ENCODE data around the gene DDN.

The DDN gene

GRCh38 chr12:48980389-48980952 is 18.7 kb downstream of the DDN start:
- DNase-seq, result no peak

DNA sequence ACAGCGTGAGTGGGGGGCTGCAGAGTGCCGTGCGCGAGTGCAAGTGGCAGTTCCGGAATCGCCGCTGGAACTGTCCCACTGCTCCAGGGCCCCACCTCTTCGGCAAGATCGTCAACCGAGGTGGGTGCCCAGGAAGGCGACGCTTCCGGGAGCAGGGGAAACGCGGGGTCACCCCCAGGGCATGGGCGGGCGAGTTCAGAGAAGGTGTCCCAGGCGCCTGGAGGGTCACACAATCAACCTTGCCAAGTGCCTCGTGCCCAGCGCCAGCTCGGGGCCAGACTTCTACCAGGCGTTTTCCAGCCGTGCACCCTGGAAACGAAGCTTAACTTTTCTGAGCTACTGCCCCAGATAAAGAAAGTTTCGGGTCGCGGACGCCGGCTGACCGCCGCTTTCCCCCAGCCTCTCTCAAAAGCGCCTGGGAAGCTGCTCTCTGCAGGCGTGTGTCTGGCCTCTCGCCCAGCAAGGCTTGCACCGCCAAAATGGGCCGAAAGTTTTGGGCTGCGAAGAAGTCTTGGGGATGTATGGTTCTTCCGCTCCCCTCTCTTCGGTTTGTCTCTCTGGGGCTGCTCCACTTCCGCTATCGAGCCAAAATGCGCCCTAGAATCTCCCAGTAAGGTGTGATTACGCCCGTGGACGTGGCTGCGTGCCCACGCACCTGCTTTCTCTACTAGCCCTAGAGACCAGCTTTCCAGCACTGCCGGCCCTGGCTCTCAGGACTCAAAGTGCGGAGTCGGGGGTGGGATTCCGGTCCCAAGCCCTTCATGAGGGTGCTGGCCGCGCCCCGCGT is 19.4 kb downstream of the DDN start:
- DNase-seq, result no peak

DNA sequence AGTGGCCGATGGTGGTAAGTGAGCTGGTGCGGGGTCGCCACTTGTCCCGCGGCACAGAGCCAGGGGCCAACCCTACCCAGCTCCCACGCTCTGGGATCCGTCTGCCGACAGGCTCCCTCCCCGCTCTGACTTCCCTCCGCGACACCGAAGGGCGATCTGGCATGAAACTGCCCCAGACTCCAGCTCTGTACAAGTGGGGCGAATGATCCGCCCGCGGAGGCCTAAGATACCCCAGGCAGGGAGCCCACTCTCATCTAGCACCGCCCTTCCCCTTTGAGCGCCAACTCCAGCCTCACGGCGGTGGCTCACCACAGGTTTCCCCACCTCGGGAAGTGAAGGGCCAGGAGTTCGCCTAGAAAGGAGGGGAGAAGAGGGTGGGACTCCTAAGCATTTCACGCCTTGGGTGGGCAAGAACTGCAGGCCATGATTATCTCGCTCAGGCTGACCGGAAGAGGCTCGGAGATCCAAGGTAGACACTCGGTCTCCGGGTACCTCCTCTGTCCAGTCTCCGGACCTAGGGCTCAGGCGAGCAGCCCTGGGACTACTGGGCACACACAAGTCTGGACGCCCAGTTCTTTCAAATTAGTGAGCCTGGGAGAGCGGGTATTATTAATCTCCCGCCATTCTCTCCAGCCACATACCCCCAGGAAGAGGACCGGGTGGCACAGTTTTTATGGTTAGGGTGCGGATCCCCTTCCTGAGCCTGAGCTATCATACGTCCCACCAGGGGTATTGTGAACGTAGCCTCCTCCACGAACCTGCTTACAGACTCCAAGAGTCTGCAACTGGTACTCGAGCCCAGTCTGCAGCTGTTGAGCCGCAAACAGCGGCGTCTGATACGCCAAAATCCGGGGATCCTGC is 20.2 kb downstream of the DDN start:
- DNase-seq, result no peak

- no peak for DNase-seq
These were observed 20.9 kb downstream of the DDN start, which contains the start of gene WNT1 for GRCh38 chr12:48978291-48978740. Gene WNT1, plus strand, starts transcription at chr12:48978322. Its CDS starts 329 bp downstream, at chr12:48978651.

GRCh38 chr12:48977290-48978281 is 21.6 kb downstream of the DDN start:
- DNase-seq, result no peak

GRCh38 chr12:48973941-48974673 is 25.1 kb downstream of the DDN start:
- no peak for DNase-seq

GRCh38 chr12:48973531-48973930 is 25.6 kb downstream of the DDN start:
- DNase-seq, result no peak

- DNase-seq, result no peak
These were observed 26.2 kb downstream of the DDN start for GRCh38 chr12:48972952-48973483.

DNA sequence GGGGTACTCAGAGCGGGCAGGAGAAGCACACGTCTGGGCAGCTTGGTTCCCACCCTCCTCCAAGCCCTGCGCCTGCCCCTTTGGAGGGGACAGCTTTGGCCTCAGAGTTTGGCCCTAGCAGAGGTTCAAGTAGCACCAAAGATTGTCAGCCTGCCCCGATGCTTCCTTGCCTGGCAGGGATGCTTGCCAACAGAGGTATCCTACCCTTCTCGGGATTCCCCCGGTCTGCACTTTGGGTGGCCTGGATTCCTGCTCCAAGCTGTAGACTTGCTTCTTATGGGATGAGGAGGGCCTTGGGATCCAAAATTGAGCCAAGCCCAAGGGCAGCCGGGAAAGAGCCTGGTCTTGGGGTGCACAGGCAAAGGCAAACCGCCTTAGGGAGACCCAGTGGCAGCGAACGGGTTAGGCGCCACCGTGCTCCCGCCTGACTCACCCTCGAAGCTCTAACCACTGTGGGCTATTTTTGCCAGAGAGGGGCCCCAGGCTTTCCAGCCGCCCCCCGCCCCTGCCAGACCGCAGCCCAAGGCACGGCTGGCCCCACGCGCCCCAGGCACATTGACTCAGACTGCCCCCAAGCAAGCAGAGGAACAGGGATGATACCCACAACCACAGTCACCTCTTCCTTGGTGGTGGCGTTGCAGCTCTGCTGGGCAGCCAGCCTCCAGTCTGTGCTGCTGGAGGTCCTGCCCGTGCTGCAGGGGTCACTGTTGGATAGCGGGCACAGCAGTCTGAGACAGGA is 26.8 kb downstream of the DDN start:
- no peak for DNase-seq

GRCh38 chr12:48970702-48971334 is 28.4 kb downstream of the DDN start:
- no peak for DNase-seq

DNA sequence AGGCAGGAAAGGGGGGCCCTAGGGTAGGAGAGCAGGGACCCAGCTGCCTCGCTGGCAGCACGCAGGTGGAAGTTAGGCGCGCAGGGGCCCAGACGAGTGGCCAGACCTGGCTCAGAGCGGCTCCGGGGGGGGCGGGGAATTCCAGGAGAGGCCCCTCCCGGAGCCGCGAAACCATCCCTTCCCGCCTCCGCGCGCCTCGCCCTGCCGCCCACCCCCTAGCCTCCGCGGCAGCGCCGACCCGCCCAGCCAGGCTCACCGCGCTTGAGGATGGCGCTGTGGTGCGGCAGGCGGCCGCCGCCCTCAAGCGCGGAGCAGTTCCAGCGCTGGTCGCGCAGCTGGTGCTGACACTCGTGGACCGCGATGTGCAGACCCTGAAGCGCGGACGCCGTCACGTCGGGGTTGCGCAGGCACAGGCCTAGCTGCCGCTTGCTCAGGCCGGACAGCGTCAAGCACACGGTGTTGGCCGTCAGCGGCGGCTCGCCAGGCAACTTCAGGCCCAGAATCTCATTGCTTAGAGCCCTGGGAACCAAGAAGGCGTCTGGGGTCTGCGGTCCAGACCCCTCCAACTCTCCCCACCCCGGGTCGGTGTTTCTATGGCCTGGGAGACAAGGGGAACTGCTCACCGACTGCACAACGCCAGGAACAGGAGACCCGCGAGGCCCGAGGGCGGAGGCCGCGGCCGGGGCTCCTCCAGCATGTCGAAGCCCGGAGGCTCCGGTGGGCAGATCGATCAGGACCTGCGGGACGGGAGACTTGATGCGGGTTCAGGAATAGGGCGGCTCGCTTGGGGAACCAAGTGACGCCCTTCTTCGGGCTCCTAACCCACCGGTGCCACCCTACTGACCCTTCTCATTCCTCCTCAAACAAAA is 29.1 kb downstream of the DDN start:
- DNase-seq, result no peak

DNA sequence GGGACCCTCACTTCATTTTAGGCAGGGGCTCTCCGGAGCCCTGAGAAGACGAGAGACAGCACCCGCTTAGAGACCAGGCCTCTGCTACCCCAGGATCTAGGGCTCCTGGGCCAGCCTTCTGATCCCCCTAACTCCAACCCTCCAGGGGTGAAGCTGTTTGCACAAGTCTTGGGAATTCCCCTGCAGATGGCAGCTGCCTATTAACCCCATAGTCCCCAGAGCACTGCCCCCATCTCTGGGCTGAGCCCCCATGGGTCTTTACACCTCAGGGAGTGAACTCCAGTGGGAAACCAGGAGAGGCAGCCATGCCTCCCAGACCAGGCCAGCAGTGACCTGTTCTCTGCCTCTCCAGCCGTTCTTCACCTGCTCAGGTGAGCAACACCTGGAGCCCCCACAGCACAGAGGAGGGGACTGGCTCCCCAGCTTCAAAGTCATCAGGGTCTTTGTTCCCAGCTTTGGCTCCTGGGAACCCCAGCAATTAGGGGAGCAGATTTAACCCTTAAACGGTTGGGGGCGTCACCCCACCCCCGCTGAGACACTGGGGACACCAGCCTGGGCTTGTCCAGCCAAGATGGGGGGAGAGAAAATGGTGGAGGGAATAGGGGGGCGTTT is 29.9 kb downstream of the DDN start:
- no peak for DNase-seq

DNA sequence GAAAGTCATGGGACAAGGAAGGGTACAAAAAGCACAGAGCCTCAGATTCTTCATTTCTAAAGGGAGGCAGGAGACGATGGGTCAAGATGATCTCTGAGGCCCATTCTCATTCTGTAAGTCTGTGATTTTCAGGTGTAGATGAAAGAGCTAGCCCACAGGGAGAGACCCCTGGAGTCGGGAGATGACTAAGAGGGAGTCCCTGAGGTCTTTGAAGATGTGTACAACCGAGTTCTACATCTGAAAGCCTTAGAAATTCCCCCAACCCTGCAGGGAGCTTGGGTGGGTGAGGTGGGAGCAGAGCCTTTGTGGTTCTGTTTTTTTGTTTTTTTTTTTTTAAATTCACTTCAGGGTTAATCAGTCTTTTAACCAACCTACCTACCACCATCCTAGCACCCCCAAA is 30.7 kb downstream of the DDN start:
- DNase-seq, result no peak

GRCh38 chr12:48967991-48968390 is 31.2 kb downstream of the DDN start:
- no peak for DNase-seq

DNA sequence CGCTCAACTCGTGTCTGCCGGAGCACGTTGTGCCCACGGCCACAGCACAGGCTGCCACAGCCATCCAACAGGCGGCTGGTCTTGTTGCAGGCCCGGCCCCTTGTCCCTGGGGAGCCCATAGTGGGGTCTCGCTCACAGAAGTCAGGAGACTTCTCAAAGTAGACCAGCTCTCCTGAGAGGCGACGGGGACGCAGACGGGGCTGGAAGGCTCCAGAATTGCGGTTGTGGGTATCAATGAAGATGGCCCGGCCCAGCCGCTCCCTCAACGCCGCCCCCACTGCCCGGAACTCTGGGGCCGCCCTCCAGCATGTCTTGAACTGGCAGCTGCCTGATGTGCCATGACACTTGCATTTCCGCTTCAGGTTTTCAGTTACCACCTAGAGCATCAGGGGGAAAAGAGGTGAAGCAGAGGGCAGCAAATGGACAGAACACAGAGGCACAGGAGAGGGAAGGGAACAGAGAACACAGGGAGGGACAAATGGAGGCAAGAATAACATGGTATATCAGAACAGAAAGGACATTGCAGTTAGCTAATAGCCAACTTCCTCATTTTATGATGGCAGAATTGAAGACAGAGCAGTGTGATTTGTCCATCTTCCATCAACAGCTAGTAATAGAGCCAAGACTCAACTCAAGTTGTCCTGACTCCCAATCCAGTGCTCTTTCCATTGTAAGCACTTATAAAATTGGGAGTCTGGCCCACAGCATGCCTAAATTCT is 32.8 kb downstream of the DDN start:
- no peak for DNase-seq

GRCh38 chr12:48965298-48965838 is 33.8 kb downstream of the DDN start:
- no peak for DNase-seq

DNA sequence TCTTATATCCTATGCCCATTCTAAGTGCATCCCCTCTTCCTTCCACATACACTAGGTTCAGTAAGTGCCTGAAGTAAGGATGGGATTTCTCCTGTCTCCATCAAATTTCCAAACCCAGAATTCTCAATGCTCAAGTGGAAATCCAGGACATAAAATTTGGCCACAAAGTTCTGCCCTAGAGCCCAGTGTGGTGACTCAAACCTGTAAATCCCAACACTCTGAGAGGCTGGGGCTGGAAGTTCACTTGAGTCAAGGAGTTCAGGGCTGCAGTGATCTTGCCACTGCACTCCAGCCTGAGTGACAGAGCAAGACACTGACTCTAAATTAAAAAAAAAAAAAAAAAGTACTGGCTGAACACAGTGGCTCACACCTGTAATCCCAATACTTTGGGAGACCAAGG is 37.4 kb downstream of the DDN start:
- DNase-seq, result no peak

- DNase-seq, result no peak
These were observed 37.8 kb downstream of the DDN start for GRCh38 chr12:48961331-48961730.

Measured in NCI-H1694 treated with DMSO at 0.1 percent for 48 hours (cell line).